Trophoblast cell (in vitro differentiated cells and primary cell): ENCODE results near the gene POMT1.

Experiments used
- DNase-seq, 2 donors: peaks; one replicate each; pipeline ENCODE4 v3.0.0-alpha.2; 2016
- H2AFZ ChIP-seq: 2 replicates; pipeline ENCODE4 v1.6.1; 2013; ENCODE audit warnings: low read length, moderate library complexity, mild to moderate bottlenecking; ENCODE audit not compliant: insufficient read depth, poor library complexity
- H2AK5ac ChIP-seq: 2 replicates; pipeline ENCODE4 v1.6.1; 2013; ENCODE audit warnings: mild to moderate bottlenecking, low read length
- H2BK120ac ChIP-seq: 2 replicates; pipeline ENCODE4 v1.6.1; 2013; ENCODE audit warnings: low read length, mild to moderate bottlenecking, moderate library complexity; ENCODE audit not compliant: insufficient read depth, poor library complexity
- H2BK12ac ChIP-seq: 2 replicates; pipeline ENCODE4 v1.6.1; 2013; ENCODE audit warnings: mild to moderate bottlenecking, low read length, moderate library complexity
- H2BK5ac ChIP-seq: 2 replicates; pipeline ENCODE4 v1.6.1; 2013; ENCODE audit warnings: low read length, low read depth, moderate library complexity, mild to moderate bottlenecking; ENCODE audit not compliant: poor library complexity
- H3K14ac ChIP-seq: 2 replicates; pipeline ENCODE4 v1.6.1; 2013; ENCODE audit warnings: mild to moderate bottlenecking, low read length
- H3K18ac ChIP-seq: 2 replicates; pipeline ENCODE4 v1.6.1; 2013; ENCODE audit warnings: mild to moderate bottlenecking, low read length
- H3K23ac ChIP-seq: 2 replicates; pipeline ENCODE4 v1.6.1; 2013; ENCODE audit warnings: low read length
- H3K27ac ChIP-seq: 2 replicates; pipeline ENCODE4 v1.5.1; 2013; ENCODE audit warnings: low read depth, mild to moderate bottlenecking, inconsistent platforms, low read length, moderate library complexity
- H3K27me3 ChIP-seq: 2 replicates; pipeline ENCODE4 v1.6.1; 2013; ENCODE audit warnings: inconsistent platforms, mild to moderate bottlenecking, low read length, moderate library complexity; ENCODE audit not compliant: insufficient read depth
- H3K36me3 ChIP-seq, 2 experiments: 1 replicate in 1 of 2; 2 replicates in 1 of 2; pipeline ENCODE4 v1.6.1; 2013; ENCODE audit warnings: low read length in 2 of 2, mild to moderate bottlenecking in 2 of 2, moderate library complexity in 1 of 2; ENCODE audit not compliant: insufficient read depth in 2 of 2, control insufficient read depth in 1 of 2
- H3K4ac ChIP-seq: 2 replicates; pipeline ENCODE4 v1.6.1; 2013; ENCODE audit warnings: low read depth, mild to moderate bottlenecking, low read length, moderate library complexity
- H3K4me1 ChIP-seq, 2 experiments: 1 replicate in 1 of 2; 2 replicates in 1 of 2; pipeline ENCODE4 v1.6.1; 2013; ENCODE audit warnings: low read length in 2 of 2, mild to moderate bottlenecking in 2 of 2, moderate library complexity in 1 of 2; ENCODE audit not compliant: insufficient read depth in 2 of 2, control insufficient read depth in 1 of 2
- H3K4me2 ChIP-seq: 2 replicates; pipeline ENCODE4 v1.6.1; 2013; ENCODE audit warnings: inconsistent platforms, mild to moderate bottlenecking, low read length, moderate library complexity
- H3K4me3 ChIP-seq: 2 replicates; pipeline ENCODE4 v1.5.1; 2013; ENCODE audit warnings: mild to moderate bottlenecking, low read depth, low read length, inconsistent platforms
- H3K79me1 ChIP-seq: one replicate; pipeline ENCODE4 v1.6.1; 2013; ENCODE audit warnings: low read length
- H3K79me2 ChIP-seq: 2 replicates; pipeline ENCODE4 v1.6.1; 2013; ENCODE audit warnings: low read length, mild to moderate bottlenecking; ENCODE audit not compliant: control insufficient read depth, insufficient read depth, poor library complexity
- H3K9ac ChIP-seq: 2 replicates; pipeline ENCODE4 v1.6.1; 2013; ENCODE audit warnings: mild to moderate bottlenecking, low read length
- H3K9me3 ChIP-seq: 2 replicates; pipeline ENCODE4 v1.6.1; 2013; ENCODE audit warnings: low read depth, mild to moderate bottlenecking, control low read depth, inconsistent platforms, low read length; ENCODE audit not compliant: insufficient read depth
- H4K12ac ChIP-seq: 2 replicates; pipeline ENCODE4 v1.6.1; 2013; ENCODE audit warnings: low read depth, mild to moderate bottlenecking, low read length, moderate library complexity
- H4K8ac ChIP-seq: 2 replicates; pipeline ENCODE4 v1.6.1; 2013; ENCODE audit warnings: low read depth, mild to moderate bottlenecking, low read length, moderate library complexity
- H4K91ac ChIP-seq: one replicate; pipeline ENCODE4 v1.6.1; 2013; ENCODE audit warnings: low read depth, mild to moderate bottlenecking, low read length, moderate library complexity
- WGBS: extraction: QIAGEN DNeasy Blood & Tissue Kit; methylation state at CpG from one replicate; pipeline ENCODE4 v1.1.7; 2013; ENCODE audit warnings: missing lambda C conversion rate; ENCODE audit not compliant: insufficient read length, insufficient coverage; ENCODE audit errors: extremely low coverage; 5-methylcytosine and 5-hydroxymethylcytosine counted together

Gene POMT1

GRCh38 chr9:131477367-131477766 lies 25.4 kb upstream of the POMT1 start:
- Histone ChIP-seq H2BK12ac (no peak overlapping the region), H2AFZ (no peak overlapping the region), H3K9ac (no peak overlapping the region), H3K27ac (no peak overlapping the region), H4K12ac (no peak overlapping the region), H3K4ac (no peak overlapping the region), H2BK120ac (no peak overlapping the region), H4K91ac (no peak overlapping the region), H3K18ac (no peak overlapping the region), H3K4me1 (no peaks in the 10 kb centered on the region), H3K4me3 (no peak overlapping the region), H3K27me3 (no peaks in the 10 kb centered on the region), H2AK5ac (no peak overlapping the region), H3K79me2 (no peaks in the 10 kb centered on the region), H3K14ac (no peak overlapping the region), H3K9me3 (no peaks in the 10 kb centered on the region), H3K79me1 (no peaks in the 10 kb centered on the region), H3K4me2 (no peak overlapping the region), H2BK5ac (no peak overlapping the region), H3K23ac (no peak overlapping the region), H4K8ac (no peak overlapping the region), H3K36me3 (peaks cover 83 to 90% of the 10 kb centered on the region in 2 experiments)
- WGBS: no CpG with 5 or more reads among the region's 11 CpGs
- DNase-seq: no peak

DNA sequence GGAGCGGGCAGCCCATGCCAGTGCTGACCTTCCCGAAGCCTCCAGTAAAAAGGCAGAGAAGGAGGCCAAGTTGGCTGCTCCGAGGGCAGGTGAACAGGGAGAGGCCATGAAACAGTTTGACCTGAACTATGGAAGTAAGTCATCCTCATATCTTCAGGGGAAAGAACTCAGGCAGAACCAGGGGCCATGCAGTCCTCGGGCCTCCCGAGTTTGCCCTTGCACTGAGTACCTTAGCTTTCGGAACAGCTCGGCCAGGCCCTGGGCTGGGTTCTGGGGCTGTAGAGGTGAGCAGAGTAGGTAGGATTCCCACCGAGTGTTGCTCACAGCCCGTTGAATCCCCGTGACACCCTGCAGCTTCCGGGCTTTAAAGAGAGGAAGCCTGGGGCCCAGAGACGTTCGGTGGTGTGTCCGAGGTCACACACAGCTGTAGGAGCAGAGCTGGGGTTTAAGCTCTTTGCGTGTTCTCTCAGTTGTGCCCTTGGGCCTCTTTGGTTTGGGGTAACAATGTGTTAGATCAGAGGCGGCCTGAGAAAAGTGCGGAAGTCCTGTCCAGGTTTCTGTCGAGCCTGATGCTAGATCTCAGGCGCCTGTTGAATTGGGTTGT lies 24.8 kb upstream of the POMT1 start:
- Histone ChIP-seq H3K79me1 (no peaks in the 10 kb centered on the region), H4K91ac (no peak overlapping the region), H3K4me1 (no peaks in the 10 kb centered on the region), H3K4me2 (no peak overlapping the region), H3K14ac (no peak overlapping the region), H3K9ac (no peak overlapping the region), H4K12ac (no peak overlapping the region), H2AK5ac (no peak overlapping the region), H2AFZ (no peak overlapping the region), H3K79me2 (no peaks in the 10 kb centered on the region), H2BK12ac (no peak overlapping the region), H3K9me3 (no peaks in the 10 kb centered on the region), H3K27me3 (no peaks in the 10 kb centered on the region), H3K4ac (no peak overlapping the region), H3K18ac (no peak overlapping the region), H3K36me3 (peaks cover 87 to 94% of the 10 kb centered on the region in 2 experiments), H4K8ac (no peak overlapping the region), H3K23ac (no peak overlapping the region), H2BK120ac (no peak overlapping the region), H2BK5ac (no peak overlapping the region), H3K4me3 (no peak overlapping the region), H3K27ac (no peak overlapping the region)
- no CpG with 5 or more reads among the region's 19 CpGs for WGBS
- DNase-seq: no peak

DNA sequence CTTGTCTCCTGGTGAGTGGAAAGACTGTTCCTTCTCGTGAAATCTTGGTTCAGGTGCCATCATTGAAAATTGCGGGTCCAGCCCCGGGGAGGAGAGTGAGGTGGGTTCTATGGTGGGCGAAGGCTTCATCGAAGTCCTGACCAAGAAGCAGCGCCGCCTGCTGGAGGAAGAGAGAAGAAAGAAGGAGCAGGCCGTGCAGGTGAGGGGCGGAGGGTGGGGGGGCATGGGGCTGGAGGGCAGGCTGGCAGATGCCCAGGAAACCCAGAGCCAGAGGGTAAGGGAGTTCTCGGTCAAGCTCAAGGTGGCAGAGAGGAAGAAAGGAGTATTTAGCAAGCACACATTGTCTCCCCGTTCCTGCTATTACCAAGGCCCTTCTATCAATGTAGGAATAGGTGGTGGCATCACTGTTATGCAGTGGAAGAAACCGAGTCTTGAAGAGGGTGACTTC lies 24.3 kb upstream of the POMT1 start:
- no peak overlapping the region for H3K9ac ChIP-seq
- H3K23ac ChIP-seq: no peak overlapping the region
- H2AFZ ChIP-seq: no peak overlapping the region
- H4K91ac ChIP-seq: no peak overlapping the region
- H3K79me2 ChIP-seq: no peaks in the 10 kb centered on the region
- no peaks in the 10 kb centered on the region for H3K27me3 ChIP-seq
- H3K4ac ChIP-seq: no peak overlapping the region
- H4K12ac ChIP-seq: no peak overlapping the region
- H3K36me3 ChIP-seq: peaks cover 90 to 94% of the 10 kb centered on the region in 2 experiments
- H3K18ac ChIP-seq: no peak overlapping the region
- H3K79me1 ChIP-seq: no peaks in the 10 kb centered on the region
- H4K8ac ChIP-seq: no peak overlapping the region
- H3K4me1 ChIP-seq: no peaks in the 10 kb centered on the region
- no peak overlapping the region for H2BK5ac ChIP-seq
- H2AK5ac ChIP-seq: no peak overlapping the region
- H3K9me3 ChIP-seq: no peaks in the 10 kb centered on the region
- H3K4me3 ChIP-seq: no peak overlapping the region
- no peak overlapping the region for H3K4me2 ChIP-seq
- no CpG with 5 or more reads among the region's 12 CpGs for WGBS
- H2BK12ac ChIP-seq: no peak overlapping the region
- H3K14ac ChIP-seq: no peak overlapping the region
- H3K27ac ChIP-seq: no peak overlapping the region
- H2BK120ac ChIP-seq: no peak overlapping the region
- peak in 1 of 2 donors; percentile 55 for DNase-seq

GRCh38 chr9:131478911-131479310 lies 23.8 kb upstream of the POMT1 start:
- H3K14ac ChIP-seq: no peak overlapping the region
- H3K27ac ChIP-seq: no peak overlapping the region
- H3K27me3 ChIP-seq: no peaks in the 10 kb centered on the region
- no peak overlapping the region for H2AFZ ChIP-seq
- no peak for DNase-seq
- H3K4me3 ChIP-seq: no peak overlapping the region
- peaks cover 90 to 94% of the 10 kb centered on the region in 2 experiments for H3K36me3 ChIP-seq
- H3K4me2 ChIP-seq: no peak overlapping the region
- no peak overlapping the region for H3K18ac ChIP-seq
- no peak overlapping the region for H3K9ac ChIP-seq
- H4K91ac ChIP-seq: no peak overlapping the region
- H3K79me1 ChIP-seq: no peaks in the 10 kb centered on the region
- no peak overlapping the region for H2BK5ac ChIP-seq
- no peak overlapping the region for H2BK12ac ChIP-seq
- H4K8ac ChIP-seq: no peak overlapping the region
- H3K79me2 ChIP-seq: no peaks in the 10 kb centered on the region
- no peaks in the 10 kb centered on the region for H3K9me3 ChIP-seq
- WGBS: no CpG with 5 or more reads among the region's 10 CpGs
- no peak overlapping the region for H3K4ac ChIP-seq
- no peak overlapping the region for H2BK120ac ChIP-seq
- H3K4me1 ChIP-seq: no peaks in the 10 kb centered on the region
- no peak overlapping the region for H2AK5ac ChIP-seq
- no peak overlapping the region for H3K23ac ChIP-seq
- no peak overlapping the region for H4K12ac ChIP-seq
